GM19238 (cell line): Measurements from ENCODE around the gene SYT10.
"Not testable (repeated sequence)": the region's sequence is repeated elsewhere in the genome, so short reads cannot be mapped to it uniquely, and the experiment has no call there.

Experiments
- DNase-seq: peaks from one replicate; pipeline ENCODE4 v3.0.0; 2011; ENCODE audit warnings: low spot score; ENCODE audit not compliant: insufficient read length

Gene SYT10

GRCh38 chr12:33439587-33440011 is at the start of gene SYT10:
TSS of gene SYT10 (minus strand) at chr12:33439819. CDS start at chr12:33439522, 297 bp downstream.
- no peak for DNase-seq

GRCh38 chr12:33488036-33488435 is 48.4 kb upstream of the SYT10 start:
- no peak for DNase-seq

- DNase-seq: no peak
These were observed 46.4 kb upstream of the SYT10 start for GRCh38 chr12:33486058-33486457.

GRCh38 chr12:33484161-33484560 is 44.5 kb upstream of the SYT10 start:
- DNase-seq: no peak

- no peak for DNase-seq
These were observed 40.7 kb upstream of the SYT10 start for GRCh38 chr12:33480366-33480765.

GRCh38 chr12:33476058-33476457 is 36.4 kb upstream of the SYT10 start:
- DNase-seq: no peak

GRCh38 chr12:33472299-33472698 is 32.7 kb upstream of the SYT10 start:
- DNase-seq: no peak

GRCh38 chr12:33455096-33455495 is 15.5 kb upstream of the SYT10 start:
- DNase-seq: no peak

- DNase-seq: no peak
These were observed 10.9 kb upstream of the SYT10 start for GRCh38 chr12:33450480-33450879.

GRCh38 chr12:33440477-33440876 is 858 bp upstream of the SYT10 start:
- DNase-seq: no peak

- DNase-seq: no peak
These were observed 600 bp downstream of the SYT10 start for GRCh38 chr12:33438851-33439586.

GRCh38 chr12:33438025-33438772 is 1.4 kb downstream of the SYT10 start:
- no peak for DNase-seq

- no peak for DNase-seq
These were observed 2.0 kb downstream of the SYT10 start for GRCh38 chr12:33437598-33437997.

- DNase-seq: no peak
These were observed 6.6 kb downstream of the SYT10 start for GRCh38 chr12:33432992-33433391.

- no peak for DNase-seq
These were observed 8.0 kb downstream of the SYT10 start for GRCh38 chr12:33431648-33432047.

GRCh38 chr12:33429468-33429867 is 10.2 kb downstream of the SYT10 start:
- DNase-seq: no peak

- no peak for DNase-seq
These were observed 12.5 kb downstream of the SYT10 start for GRCh38 chr12:33427071-33427470.

- DNase-seq: no peak
These were observed 15.9 kb downstream of the SYT10 start for GRCh38 chr12:33423706-33424105.

- DNase-seq: not testable (repeated sequence)
These were observed 27.2 kb downstream of the SYT10 start for GRCh38 chr12:33412410-33412809.

- no peak for DNase-seq
These were observed 56.1 kb downstream of the SYT10 start for GRCh38 chr12:33383503-33383902.

- no peak for DNase-seq
These were observed 63.5 kb downstream of the SYT10 start for GRCh38 chr12:33376153-33376552.

GRCh38 chr12:33370318-33370717 is 69.3 kb downstream of the SYT10 start:
- DNase-seq: no peak

- DNase-seq: no peak
These were observed 82.4 kb downstream of the SYT10 start for GRCh38 chr12:33357181-33357580.
